Renal cortical epithelial cell (primary cell): ENCODE measurements around the gene NTS. TPM values are rescaled to one million over a fixed set of nuclear protein-coding genes. Genes with fewer than 3 reads are reported as not detected.

Source experiments
- DNase-seq: peaks from one replicate; pipeline ENCODE4 v3.0.0-alpha.2; 2011; ENCODE audit warnings: low read depth
- total RNA-seq: library from RNA; depleted of rRNA; stranded (reverse); fragments of >200 nt; gene quantifications from 2 replicates; pipeline ENCODE4 v1.2.3, GENCODE V29; 2014

Gene NTS
- total RNA-seq, 1 donor from 2014 or later, result not detected

- DNase-seq, result peak; percentile 28
Observed at GRCh38 chr12:85923767-85924331, 49.8 kb downstream of the NTS start.

GRCh38 chr12:85927166-85927565, 53.1 kb downstream of the NTS start:
- DNase-seq, result peak; percentile 82

Other genes with a start within 250 kb of the NTS start
- gene RASSF9, start 37.9 kb upstream of the NTS start, total RNA-seq, result 0.69 and 5.0 TPM in 2 replicates